LHCN-M2 (cell line): ENCODE results near the gene OSBPL9. TPM values are rescaled to one million over a fixed set of nuclear protein-coding genes. Genes with fewer than 3 reads are reported as not detected.
"Not testable (repeated sequence)": the region's sequence is repeated elsewhere in the genome, so short reads cannot be mapped to it uniquely, and the experiment has no call there.

Experiments
- DNase-seq: peaks from one replicate; pipeline ENCODE4 v3.0.0-alpha.2; 2012; ENCODE audit warnings: low read depth
- total RNA-seq: library from RNA; depleted of rRNA; stranded (reverse); fragments of >200 nt; gene quantifications from 2 replicates; pipeline ENCODE4 v1.2.3, GENCODE V29; 2014

OSBPL9 gene
- total RNA-seq, 1 experiment from 2014 or later, result 35.1 TPM

DNA sequence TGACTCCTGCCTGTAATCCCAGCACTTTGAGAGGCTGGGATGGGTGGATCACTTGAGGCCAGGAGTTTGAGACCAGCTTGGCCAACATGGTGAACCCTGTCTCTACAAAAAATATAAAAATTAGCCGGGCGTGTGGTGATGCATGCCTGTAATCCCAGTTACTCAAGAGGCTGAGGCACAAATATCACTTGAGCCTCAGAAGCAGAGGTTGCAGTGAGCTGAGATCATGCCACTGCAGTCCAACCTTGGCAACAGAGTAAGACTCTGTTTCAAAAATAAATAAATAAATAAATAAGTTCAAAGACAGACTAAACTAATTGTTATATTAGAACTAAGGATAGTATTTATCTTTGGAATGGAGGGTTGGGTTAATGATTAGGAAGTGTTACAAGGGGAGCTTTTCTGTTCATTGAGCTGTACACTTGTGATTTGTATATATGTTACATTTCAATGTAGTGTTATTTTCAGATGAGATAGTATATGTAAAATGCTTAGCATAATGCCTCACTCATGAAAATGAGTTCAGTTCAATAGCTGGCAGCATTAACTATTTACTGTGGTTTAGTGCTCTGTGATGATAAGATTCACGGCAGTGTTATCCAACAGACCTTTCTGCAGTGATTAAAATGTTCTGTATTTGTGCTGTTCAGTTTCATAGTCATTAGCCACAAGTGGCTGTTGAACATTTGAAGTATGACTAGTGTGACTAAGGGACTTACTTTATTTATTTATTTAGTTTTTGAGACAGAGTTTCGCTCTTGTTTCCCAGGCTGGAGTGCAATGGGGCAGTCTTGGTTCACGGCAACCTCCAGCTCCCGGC lies 47.7 kb downstream of the OSBPL9 start:
- DNase-seq, result peak; percentile 61

GRCh38 chr1:51666478-51666877 lies 49.6 kb downstream of the OSBPL9 start:
- peak; percentile 66 for DNase-seq

GRCh38 chr1:51667561-51667960 lies 50.7 kb downstream of the OSBPL9 start:
- no peak for DNase-seq

DNA sequence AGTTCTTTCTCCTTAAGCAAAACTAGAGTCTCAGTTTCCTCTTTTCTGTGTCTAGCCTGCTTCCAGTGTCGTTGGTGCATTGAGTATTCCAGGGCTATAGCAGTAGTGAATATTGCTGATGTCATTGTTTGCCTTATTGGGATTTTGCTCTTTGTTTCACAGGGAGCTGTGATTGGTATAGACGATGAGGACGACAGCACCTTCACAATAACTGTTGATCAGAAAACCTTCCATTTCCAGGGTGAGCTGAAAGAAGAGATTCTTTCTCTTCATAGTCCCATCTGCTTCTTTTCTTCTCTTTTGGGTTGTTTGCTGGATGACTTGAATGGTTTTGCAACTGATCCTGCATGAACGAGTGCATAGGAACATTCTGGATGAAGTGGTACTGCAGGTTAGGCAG lies 52.4 kb downstream of the OSBPL9 start:
- no peak for DNase-seq

GRCh38 chr1:51669816-51670215 lies 52.9 kb downstream of the OSBPL9 start:
- no peak for DNase-seq

DNA sequence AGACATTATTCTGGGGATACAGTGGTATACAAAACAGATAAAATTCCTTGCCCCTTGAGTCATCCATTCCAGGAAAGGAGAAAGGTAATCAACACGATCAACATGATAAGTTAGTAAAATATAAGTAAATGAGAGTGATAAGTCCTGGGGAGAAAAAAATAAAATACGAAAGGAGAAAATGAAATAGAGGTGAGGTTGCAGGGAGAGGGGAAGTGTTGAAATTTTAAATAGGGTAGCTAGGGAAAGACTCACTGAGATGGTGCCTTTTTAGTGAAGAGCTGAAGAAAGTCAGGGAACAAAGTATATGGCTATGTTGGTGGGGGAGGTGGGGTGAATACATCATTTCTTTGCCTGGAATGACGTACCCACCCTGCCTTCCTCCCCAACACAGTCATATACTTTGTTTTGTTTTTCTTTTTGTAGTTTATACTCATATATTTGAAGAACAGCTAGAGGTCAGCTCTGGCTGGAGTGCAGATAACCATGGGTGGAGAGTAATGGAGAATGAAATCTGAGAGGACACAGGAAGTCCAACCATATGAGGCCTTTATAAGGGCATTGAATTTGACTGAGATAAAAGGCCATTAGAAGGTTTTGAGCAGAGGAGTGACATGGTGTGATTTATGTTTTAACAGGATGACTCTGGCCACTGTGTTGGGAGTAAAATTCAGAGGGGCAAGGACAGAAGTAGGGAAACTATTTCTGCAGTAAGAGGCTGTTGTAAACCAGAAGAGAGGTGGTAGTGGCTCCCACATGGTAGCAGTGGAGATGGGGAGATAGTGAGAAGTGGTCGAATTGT lies 54.8 kb downstream of the OSBPL9 start:
- peak; percentile 60 for DNase-seq

- no peak for DNase-seq
Measured at GRCh38 chr1:51673279-51673678, 56.4 kb downstream of the OSBPL9 start.

- DNase-seq, result no peak
Measured at GRCh38 chr1:51675177-51675780, 58.4 kb downstream of the OSBPL9 start.

DNA sequence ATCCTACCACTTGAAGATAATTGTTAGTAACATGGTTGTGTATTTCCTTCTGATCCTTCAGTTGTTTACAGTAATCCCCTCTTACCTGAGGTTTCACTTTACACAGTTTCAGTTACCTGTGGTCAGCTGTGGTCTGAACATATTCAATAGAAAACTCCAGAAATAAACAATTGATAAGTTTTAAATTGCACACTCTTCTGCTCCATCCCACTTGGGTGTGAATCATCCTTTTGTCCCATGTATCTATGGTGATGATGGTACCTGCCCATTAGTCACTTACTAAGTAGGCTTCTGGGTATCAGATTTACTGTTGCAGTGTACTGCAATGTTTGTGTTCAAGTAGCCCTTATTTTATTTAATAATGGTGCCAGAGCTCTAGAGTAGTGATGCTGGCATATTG lies 62.5 kb downstream of the OSBPL9 start:
- peak; percentile 65 for DNase-seq

DNA sequence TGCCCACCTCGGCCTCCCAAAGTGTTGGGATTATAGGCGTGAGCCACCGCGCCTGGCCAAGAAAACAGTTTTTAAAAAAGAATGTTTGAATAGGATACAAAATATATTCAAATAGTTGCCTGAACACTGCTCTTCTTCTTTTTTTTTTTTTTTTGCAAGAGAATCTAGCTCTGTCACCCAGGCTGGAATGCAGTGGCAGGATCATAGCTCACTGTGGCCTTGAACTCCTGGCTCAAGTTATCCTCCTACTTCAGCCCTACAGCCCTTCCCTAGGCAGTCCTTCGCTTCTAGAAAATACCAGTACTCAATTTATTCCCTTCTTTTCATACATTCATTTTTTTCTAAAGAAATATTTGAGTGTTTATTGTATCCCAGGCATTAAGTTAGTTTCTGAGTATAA lies 67.9 kb downstream of the OSBPL9 start:
- no peak for DNase-seq

DNA sequence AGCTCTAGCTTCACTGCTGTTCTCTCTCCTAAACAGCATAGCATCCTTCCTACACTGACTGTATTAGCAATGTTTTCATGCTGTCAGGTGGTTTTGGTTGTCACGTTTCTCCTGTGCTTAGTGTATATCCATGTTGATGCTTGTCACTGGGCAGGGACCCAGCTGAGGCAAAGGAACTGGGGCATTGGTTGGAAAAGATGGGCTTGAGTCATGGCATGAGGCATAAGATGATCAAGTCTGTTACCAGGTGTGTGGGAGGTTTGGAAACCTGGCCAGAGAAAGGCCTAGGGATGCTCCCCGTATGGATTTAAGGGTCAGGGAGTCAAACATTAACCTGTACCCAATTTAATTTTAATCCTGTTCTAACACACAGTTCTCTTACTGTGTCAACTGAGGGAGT lies 69.6 kb downstream of the OSBPL9 start:
- no peak for DNase-seq

DNA sequence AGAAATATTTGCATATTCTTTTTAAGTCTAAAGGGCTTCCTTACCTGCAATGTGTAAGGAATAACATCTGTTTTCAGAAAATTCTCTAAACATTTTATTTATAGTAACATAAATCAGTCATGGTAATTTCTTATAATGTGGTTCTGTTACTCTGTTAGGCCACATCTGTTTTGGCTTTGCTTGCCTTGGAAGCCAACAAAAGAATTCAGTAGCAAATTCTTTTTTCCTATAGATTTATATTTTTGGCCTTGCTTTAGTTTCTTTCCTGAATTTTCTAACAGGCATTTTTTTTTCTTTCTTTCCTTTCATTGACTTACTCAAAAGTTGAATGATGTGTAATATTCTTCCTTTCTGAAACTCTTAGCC lies 72.2 kb downstream of the OSBPL9 start:
- no peak for DNase-seq

- no peak for DNase-seq
Measured at GRCh38 chr1:51689643-51690042, 72.8 kb downstream of the OSBPL9 start.

DNA sequence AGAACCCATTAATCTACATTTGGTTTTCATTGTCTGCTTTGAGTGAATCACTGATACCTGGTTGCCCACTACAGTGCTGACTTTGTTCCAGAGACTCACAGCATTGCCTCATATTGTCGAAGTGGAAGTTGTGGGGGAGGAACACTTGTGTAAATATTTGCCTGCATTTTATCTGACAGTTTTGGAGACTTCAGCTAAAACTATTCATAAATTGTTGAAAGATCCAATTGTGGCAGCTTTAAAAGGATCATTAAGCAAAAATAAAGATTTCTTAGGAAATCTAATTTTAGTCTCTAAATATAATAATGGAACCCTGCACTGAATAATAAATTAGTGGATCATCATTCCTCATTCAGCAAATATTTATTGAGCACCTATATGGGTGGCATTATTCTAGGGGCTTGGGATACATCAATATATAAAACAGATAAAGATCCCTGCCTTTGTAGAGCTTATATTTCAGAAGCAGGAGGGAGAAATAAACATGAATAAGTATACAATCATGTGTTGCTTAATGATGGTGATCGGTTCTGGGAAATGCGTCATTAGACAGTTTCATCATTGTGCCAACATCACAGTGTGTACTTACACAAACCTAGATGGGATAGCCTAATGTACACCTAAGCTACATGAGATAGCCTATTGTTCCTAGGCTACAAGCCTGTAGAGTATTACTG lies 73.5 kb downstream of the OSBPL9 start:
- no peak for DNase-seq

- DNase-seq, result no peak
Measured at GRCh38 chr1:51691920-51692319, 75.0 kb downstream of the OSBPL9 start.

GRCh38 chr1:51693419-51694155 lies 76.7 kb downstream of the OSBPL9 start:
- DNase-seq, result no peak

DNA sequence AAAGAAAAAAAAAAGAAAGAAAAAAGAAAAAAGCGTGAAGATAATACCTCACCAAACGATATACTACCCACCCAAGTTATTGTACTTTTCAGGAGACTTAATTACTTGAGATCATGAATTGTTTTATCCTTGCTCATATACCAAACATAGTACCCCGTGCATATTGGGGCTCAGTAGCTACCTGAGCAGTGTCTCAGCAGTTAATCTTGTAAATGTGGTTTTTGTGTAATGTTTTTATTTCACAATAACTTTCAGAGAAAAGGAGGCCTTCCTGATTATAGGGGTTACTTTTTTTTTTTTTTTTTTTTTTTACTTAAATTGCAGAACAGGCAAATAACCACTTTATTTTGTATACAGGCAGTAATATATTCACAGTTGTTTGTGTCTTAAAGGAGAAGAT lies 80.3 kb downstream of the OSBPL9 start:
- DNase-seq, result no peak

- DNase-seq, result no peak
Measured at GRCh38 chr1:51699391-51699790, 82.5 kb downstream of the OSBPL9 start.

- DNase-seq, result not testable (repeated sequence)
Measured at GRCh38 chr1:51701782-51702181, 84.9 kb downstream of the OSBPL9 start.

DNA sequence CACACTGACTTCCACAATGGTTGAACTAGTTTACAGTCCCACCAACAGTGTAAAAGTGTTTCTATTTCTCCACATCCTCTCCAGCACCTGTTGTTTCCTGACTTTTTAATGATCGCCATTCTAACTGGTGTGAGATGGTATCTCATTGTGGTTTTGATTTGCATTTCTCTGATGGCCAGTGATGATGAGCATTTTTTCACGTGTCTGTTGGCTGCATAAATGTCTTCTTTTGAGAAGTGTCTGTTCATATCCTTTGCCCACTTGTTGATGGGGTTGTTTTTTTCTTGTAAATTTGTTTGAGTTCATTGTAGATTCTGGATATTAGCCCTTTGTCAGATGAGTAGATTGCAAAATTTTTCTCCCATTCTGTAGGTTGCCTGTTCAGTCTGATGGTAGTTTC lies 85.3 kb downstream of the OSBPL9 start:
- not testable (repeated sequence) for DNase-seq

- no peak for DNase-seq
Measured at GRCh38 chr1:51705035-51705434, 88.1 kb downstream of the OSBPL9 start.
